ENCODE results near the gene GUCY1B1.
A peak's percentile ranks its signal among the peaks of the same experiment; 100 is the strongest.

GUCY1B1 gene

DNA sequence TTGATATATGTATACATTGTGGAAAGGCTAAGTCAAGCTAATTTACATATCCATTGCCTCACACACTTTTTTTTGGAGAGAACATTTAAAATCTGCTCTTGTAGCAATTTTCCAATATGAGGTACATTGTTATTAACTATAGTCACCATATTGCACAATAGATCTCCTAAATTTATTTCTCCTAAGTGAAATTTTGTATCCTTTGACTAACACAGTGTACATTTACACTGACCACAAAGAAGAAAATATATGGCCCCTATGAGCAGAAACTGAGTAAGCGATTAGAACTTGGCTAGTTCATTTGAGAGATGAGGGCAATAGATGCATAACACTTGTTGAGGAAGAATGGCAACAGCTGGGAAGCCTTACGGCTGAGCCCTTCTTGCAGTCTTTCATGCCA lies 20.3 kb upstream of the GUCY1B1 start:
- H2BK15ac ChIP-seq (replicated peaks; ENCODE audit: low read depth) = no peak overlapping the region
- H3K36me3 ChIP-seq (ENCODE audit: control insufficient read depth, insufficient read depth, low read length) = no peaks in the 10 kb centered on the region
- H3K9ac ChIP-seq (ENCODE audit: low read length) = no peak overlapping the region
- no peak overlapping the region for H3K4me3 ChIP-seq (ENCODE audit: low read length)
- no peak overlapping the region for H3K56ac ChIP-seq (ENCODE audit: low read length)
- H3K23ac ChIP-seq (ENCODE audit: low read length) = no peak overlapping the region
- H4K5ac ChIP-seq (ENCODE audit: low read length) = no peak overlapping the region
- no peak overlapping the region for H2AK5ac ChIP-seq (ENCODE audit: low read length)
- H3K4me1 ChIP-seq (ENCODE audit: control insufficient read depth, low read depth, low read length) = no peaks in the 10 kb centered on the region
- no peak overlapping the region for H3K4me2 ChIP-seq (ENCODE audit: low read length)
- no peaks in the 10 kb centered on the region for H3K79me2 ChIP-seq (ENCODE audit: control insufficient read depth, insufficient read depth, low read length)
- no peaks in the 10 kb centered on the region for H3K79me1 ChIP-seq (ENCODE audit: low read length)
- no peak for DNase-seq
- no peak overlapping the region for H3K27ac ChIP-seq (ENCODE audit: low read depth, low read length)
- no peak overlapping the region for H3K4ac ChIP-seq (ENCODE audit: low read depth, low read length)
- no peak overlapping the region for H4K8ac ChIP-seq (ENCODE audit: low read depth, low read length)
- no CpG with 5 or more reads among the region's 2 CpGs for WGBS (ENCODE audit: extremely low coverage, insufficient coverage, low lambda C conversion rate)
- H2BK5ac ChIP-seq (ENCODE audit: low read length) = no peak overlapping the region
- no peaks in the 10 kb centered on the region for H3K27me3 ChIP-seq (ENCODE audit: insufficient read depth, low read length, poor library complexity)
- no peak overlapping the region for H3K18ac ChIP-seq (ENCODE audit: low read length)
- no peak overlapping the region for H2BK120ac ChIP-seq (ENCODE audit: low read depth, low read length)

DNA sequence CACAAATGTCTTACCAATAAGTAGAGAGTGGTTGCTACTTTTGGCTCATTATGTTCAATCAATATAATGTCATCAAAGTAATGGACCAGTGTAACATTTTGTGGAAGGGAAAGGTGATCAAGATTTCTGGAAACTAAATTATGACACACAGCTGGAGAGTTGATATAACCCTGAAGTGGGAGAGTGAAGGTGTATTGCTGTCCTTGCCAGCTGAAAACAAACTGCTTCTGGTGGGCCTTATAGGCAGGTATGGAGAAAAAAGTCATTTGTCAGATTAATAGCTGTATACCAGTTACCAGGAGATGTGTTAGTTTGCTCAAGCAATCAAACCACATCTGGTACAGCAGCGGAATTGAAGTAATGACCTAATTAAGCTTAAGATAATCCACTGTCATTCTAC lies 17.3 kb upstream of the GUCY1B1 start:
- H4K5ac ChIP-seq (ENCODE audit: low read length) = no peak overlapping the region
- no peak overlapping the region for H4K8ac ChIP-seq (ENCODE audit: low read depth, low read length)
- no peak overlapping the region for H3K23ac ChIP-seq (ENCODE audit: low read length)
- H3K56ac ChIP-seq (ENCODE audit: low read length) = no peak overlapping the region
- no peaks in the 10 kb centered on the region for H3K79me1 ChIP-seq (ENCODE audit: low read length)
- no peak overlapping the region for H3K18ac ChIP-seq (ENCODE audit: low read length)
- H2AK5ac ChIP-seq (ENCODE audit: low read length) = no peak overlapping the region
- H3K4me1 ChIP-seq (ENCODE audit: control insufficient read depth, low read depth, low read length) = no peaks in the 10 kb centered on the region
- H3K27me3 ChIP-seq (ENCODE audit: insufficient read depth, low read length, poor library complexity) = no peaks in the 10 kb centered on the region
- no CpG with 5 or more reads among the region's 1 CpG for WGBS (ENCODE audit: extremely low coverage, insufficient coverage, low lambda C conversion rate)
- no peaks in the 10 kb centered on the region for H3K79me2 ChIP-seq (ENCODE audit: control insufficient read depth, insufficient read depth, low read length)
- no peak for DNase-seq
- H3K4me3 ChIP-seq (ENCODE audit: low read length) = no peak overlapping the region
- no peak overlapping the region for H2BK120ac ChIP-seq (ENCODE audit: low read depth, low read length)
- H3K27ac ChIP-seq (ENCODE audit: low read depth, low read length) = no peak overlapping the region
- H3K4ac ChIP-seq (ENCODE audit: low read depth, low read length) = no peak overlapping the region
- no peak overlapping the region for H2BK15ac ChIP-seq (replicated peaks; ENCODE audit: low read depth)
- no peak overlapping the region for H2BK5ac ChIP-seq (ENCODE audit: low read length)
- H3K36me3 ChIP-seq (ENCODE audit: control insufficient read depth, insufficient read depth, low read length) = no peaks in the 10 kb centered on the region
- H3K4me2 ChIP-seq (ENCODE audit: low read length) = no peak overlapping the region
- no peak overlapping the region for H3K9ac ChIP-seq (ENCODE audit: low read length)

DNA sequence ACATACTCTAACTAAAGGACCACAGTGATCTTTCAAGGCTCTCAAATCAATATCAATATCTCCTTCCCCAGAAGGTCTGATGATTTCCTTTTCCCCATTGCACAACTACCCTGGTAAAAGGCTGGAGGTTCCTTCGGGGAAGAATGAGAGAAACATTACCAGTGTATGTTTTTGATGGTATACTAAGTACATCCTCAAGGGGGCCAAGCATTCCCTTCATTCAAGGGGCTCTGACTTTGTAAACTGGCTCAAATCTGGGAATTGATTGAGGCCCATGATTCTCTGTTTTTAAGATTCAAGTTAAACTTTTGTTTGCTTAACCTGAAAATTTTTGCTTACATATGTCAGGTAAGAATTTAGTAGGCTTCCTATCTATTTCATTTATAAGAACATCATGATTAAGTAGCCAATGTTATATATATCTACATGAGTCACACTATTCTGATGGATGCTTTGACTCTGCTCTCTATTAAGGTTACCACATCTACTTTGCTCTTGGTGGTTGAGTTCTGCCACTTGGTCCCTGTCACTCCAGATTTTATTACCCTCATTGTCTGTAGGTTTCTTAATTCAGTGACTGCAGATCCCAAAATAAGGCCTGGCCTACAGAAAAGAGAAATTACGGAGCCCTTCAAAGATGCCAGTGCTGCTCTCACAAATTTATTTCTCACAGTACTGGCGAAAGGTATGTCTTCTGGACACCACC lies 16.4 kb upstream of the GUCY1B1 start:
- Histone ChIP-seq H3K9ac (ENCODE audit: low read length) (no peak overlapping the region), H3K79me2 (ENCODE audit: control insufficient read depth, insufficient read depth, low read length) (no peaks in the 10 kb centered on the region), H3K56ac (ENCODE audit: low read length) (no peak overlapping the region), H2BK15ac (replicated peaks; ENCODE audit: low read depth) (no peak overlapping the region), H3K36me3 (ENCODE audit: control insufficient read depth, insufficient read depth, low read length) (no peaks in the 10 kb centered on the region), H3K4me1 (ENCODE audit: control insufficient read depth, low read depth, low read length) (no peaks in the 10 kb centered on the region), H2BK5ac (ENCODE audit: low read length) (no peak overlapping the region), H2BK120ac (ENCODE audit: low read depth, low read length) (no peak overlapping the region), H4K5ac (ENCODE audit: low read length) (no peak overlapping the region), H3K79me1 (ENCODE audit: low read length) (no peaks in the 10 kb centered on the region), H4K8ac (ENCODE audit: low read depth, low read length) (no peak overlapping the region), H3K27me3 (ENCODE audit: insufficient read depth, low read length, poor library complexity) (no peaks in the 10 kb centered on the region), H2AK5ac (ENCODE audit: low read length) (no peak overlapping the region), H3K23ac (ENCODE audit: low read length) (no peak overlapping the region), H3K4me2 (ENCODE audit: low read length) (no peak overlapping the region), H3K4ac (ENCODE audit: low read depth, low read length) (no peak overlapping the region), H3K18ac (ENCODE audit: low read length) (no peak overlapping the region), H3K4me3 (ENCODE audit: low read length) (no peak overlapping the region), H3K27ac (ENCODE audit: low read depth, low read length) (no peak overlapping the region)
- WGBS (ENCODE audit: extremely low coverage, insufficient coverage, low lambda C conversion rate) = no CpG with 5 or more reads among the region's 3 CpGs
- peak; percentile 18 for DNase-seq

DNA sequence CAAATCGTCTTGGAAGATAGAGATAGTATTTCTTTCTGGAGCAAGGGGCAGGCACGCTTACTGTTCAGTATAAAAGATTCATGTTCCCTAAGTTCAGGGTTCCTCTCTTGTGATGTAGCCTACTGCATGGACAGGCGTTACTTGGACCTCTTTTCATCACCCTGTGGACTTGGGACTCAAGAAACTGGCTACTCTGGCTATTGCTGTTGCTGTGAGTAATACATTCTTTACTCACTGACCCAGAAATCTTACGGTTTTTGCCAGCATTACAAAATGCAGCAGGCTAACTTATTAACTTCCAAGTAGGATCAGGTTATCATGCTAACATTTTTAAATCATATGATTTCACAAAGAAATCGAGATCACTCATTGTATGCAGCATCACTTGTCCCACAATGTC lies 12.8 kb upstream of the GUCY1B1 start:
- H3K27me3 ChIP-seq (ENCODE audit: insufficient read depth, low read length, poor library complexity) = no peaks in the 10 kb centered on the region
- no peaks in the 10 kb centered on the region for H3K79me1 ChIP-seq (ENCODE audit: low read length)
- H3K4me3 ChIP-seq (ENCODE audit: low read length) = no peak overlapping the region
- no peak overlapping the region for H2BK15ac ChIP-seq (replicated peaks; ENCODE audit: low read depth)
- H3K79me2 ChIP-seq (ENCODE audit: control insufficient read depth, insufficient read depth, low read length) = no peaks in the 10 kb centered on the region
- no peak overlapping the region for H3K56ac ChIP-seq (ENCODE audit: low read length)
- no peak overlapping the region for H3K18ac ChIP-seq (ENCODE audit: low read length)
- DNase-seq = no peak
- H4K5ac ChIP-seq (ENCODE audit: low read length) = no peak overlapping the region
- H3K27ac ChIP-seq (ENCODE audit: low read depth, low read length) = no peak overlapping the region
- no peak overlapping the region for H3K9ac ChIP-seq (ENCODE audit: low read length)
- no peak overlapping the region for H4K8ac ChIP-seq (ENCODE audit: low read depth, low read length)
- no peak overlapping the region for H2BK5ac ChIP-seq (ENCODE audit: low read length)
- peaks cover 3% of the 10 kb centered on the region for H3K4me1 ChIP-seq (ENCODE audit: control insufficient read depth, low read depth, low read length)
- no peak overlapping the region for H2AK5ac ChIP-seq (ENCODE audit: low read length)
- H3K4me2 ChIP-seq (ENCODE audit: low read length) = no peak overlapping the region
- no CpG with 5 or more reads among the region's 5 CpGs for WGBS (ENCODE audit: extremely low coverage, insufficient coverage, low lambda C conversion rate)
- H3K23ac ChIP-seq (ENCODE audit: low read length) = no peak overlapping the region
- H3K36me3 ChIP-seq (ENCODE audit: control insufficient read depth, insufficient read depth, low read length) = no peaks in the 10 kb centered on the region
- H2BK120ac ChIP-seq (ENCODE audit: low read depth, low read length) = no peak overlapping the region
- H3K4ac ChIP-seq (ENCODE audit: low read depth, low read length) = no peak overlapping the region

DNA sequence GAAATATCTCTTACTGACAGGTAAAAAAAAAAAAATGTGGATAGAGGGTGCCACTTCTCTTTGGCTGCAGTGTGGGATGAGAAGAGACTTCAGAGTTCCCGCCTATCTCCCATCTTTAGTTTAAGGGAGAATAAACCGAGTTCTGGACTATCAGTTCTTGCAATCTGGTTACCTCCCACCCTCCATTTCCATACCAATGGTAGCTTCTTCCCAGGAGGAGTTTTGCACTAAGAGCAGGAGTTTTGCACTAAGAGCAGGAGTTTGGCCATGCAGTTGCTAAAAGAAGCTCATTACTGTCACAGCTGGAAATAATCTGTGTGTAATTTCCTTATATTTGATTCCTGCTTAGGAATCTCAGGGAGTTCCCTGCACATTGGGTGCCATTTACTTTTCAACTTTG lies 10.8 kb upstream of the GUCY1B1 start:
- Histone ChIP-seq H3K79me1 (ENCODE audit: low read length) (no peaks in the 10 kb centered on the region), H3K18ac (ENCODE audit: low read length) (no peak overlapping the region), H3K9ac (ENCODE audit: low read length) (no peak overlapping the region), H3K79me2 (ENCODE audit: control insufficient read depth, insufficient read depth, low read length) (no peaks in the 10 kb centered on the region), H3K27ac (ENCODE audit: low read depth, low read length) (no peak overlapping the region), H2AK5ac (ENCODE audit: low read length) (no peak overlapping the region), H3K4me2 (ENCODE audit: low read length) (no peak overlapping the region), H2BK15ac (replicated peaks; ENCODE audit: low read depth) (no peak overlapping the region), H3K27me3 (ENCODE audit: insufficient read depth, low read length, poor library complexity) (no peaks in the 10 kb centered on the region), H4K8ac (ENCODE audit: low read depth, low read length) (no peak overlapping the region), H3K36me3 (ENCODE audit: control insufficient read depth, insufficient read depth, low read length) (no peaks in the 10 kb centered on the region), H2BK120ac (ENCODE audit: low read depth, low read length) (no peak overlapping the region), H3K23ac (ENCODE audit: low read length) (no peak overlapping the region), H3K56ac (ENCODE audit: low read length) (no peak overlapping the region), H3K4ac (ENCODE audit: low read depth, low read length) (no peak overlapping the region), H3K4me3 (ENCODE audit: low read length) (no peak overlapping the region), H2BK5ac (ENCODE audit: low read length) (no peak overlapping the region), H3K4me1 (ENCODE audit: control insufficient read depth, low read depth, low read length) (peaks cover 3% of the 10 kb centered on the region), H4K5ac (ENCODE audit: low read length) (no peak overlapping the region)
- peak; percentile 51 for DNase-seq
- no CpG with 5 or more reads among the region's 2 CpGs for WGBS (ENCODE audit: extremely low coverage, insufficient coverage, low lambda C conversion rate)

DNA sequence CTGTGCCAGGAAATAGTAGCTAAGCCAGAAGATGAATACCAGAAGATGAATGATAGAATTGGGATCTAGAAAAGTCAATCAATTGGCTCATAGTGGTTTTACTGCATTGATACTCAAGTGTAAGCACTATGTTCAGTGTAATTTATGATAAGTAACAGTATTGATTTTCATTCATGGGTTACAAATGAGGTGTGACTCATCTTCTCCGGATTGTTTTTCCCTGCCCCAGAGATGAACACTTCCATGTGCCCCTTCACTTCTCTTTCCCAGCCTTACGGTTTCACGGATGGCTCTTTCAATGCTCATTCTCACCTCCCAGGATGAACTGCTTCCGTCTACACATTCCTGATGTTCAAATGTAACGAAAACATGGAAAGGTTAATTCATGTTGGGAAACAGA lies 9.8 kb upstream of the GUCY1B1 start:
- Histone ChIP-seq H2BK15ac (replicated peaks; ENCODE audit: low read depth) (no peak overlapping the region), H3K9ac (ENCODE audit: low read length) (no peak overlapping the region), H3K27ac (ENCODE audit: low read depth, low read length) (no peak overlapping the region), H3K79me2 (ENCODE audit: control insufficient read depth, insufficient read depth, low read length) (no peaks in the 10 kb centered on the region), H3K27me3 (ENCODE audit: insufficient read depth, low read length, poor library complexity) (no peaks in the 10 kb centered on the region), H3K4ac (ENCODE audit: low read depth, low read length) (no peak overlapping the region), H4K5ac (ENCODE audit: low read length) (no peak overlapping the region), H3K18ac (ENCODE audit: low read length) (no peak overlapping the region), H3K79me1 (ENCODE audit: low read length) (no peaks in the 10 kb centered on the region), H3K4me2 (ENCODE audit: low read length) (no peak overlapping the region), H4K8ac (ENCODE audit: low read depth, low read length) (no peak overlapping the region), H2BK5ac (ENCODE audit: low read length) (no peak overlapping the region), H3K4me1 (ENCODE audit: control insufficient read depth, low read depth, low read length) (peaks cover 3% of the 10 kb centered on the region), H2BK120ac (ENCODE audit: low read depth, low read length) (no peak overlapping the region), H3K36me3 (ENCODE audit: control insufficient read depth, insufficient read depth, low read length) (no peaks in the 10 kb centered on the region), H3K23ac (ENCODE audit: low read length) (no peak overlapping the region), H2AK5ac (ENCODE audit: low read length) (no peak overlapping the region), H3K56ac (ENCODE audit: low read length) (no peak overlapping the region), H3K4me3 (ENCODE audit: low read length) (no peak overlapping the region)
- no peak for DNase-seq
- WGBS (ENCODE audit: extremely low coverage, insufficient coverage, low lambda C conversion rate) = no CpG with 5 or more reads among the region's 5 CpGs
